GM08714 (cell line): ENCODE results near the gene P3H4.
"Not testable (repeated sequence)": the region's sequence is repeated elsewhere in the genome, so short reads cannot be mapped to it uniquely, and the experiment has no call there.

Experiments
- H3K4me3 ChIP-seq: fragments of 200-500 bp; sonication (Bioruptor generic); 2 replicates; pipeline ENCODE4 v1.5.1; 2014; ENCODE audit warnings: mild to moderate bottlenecking, low read length, inconsistent platforms
- ZNF274 ChIP-seq: IDR thresholded peaks from 2 replicates; pipeline ENCODE4 v1.6.1; 2012; ENCODE audit warnings: mild to moderate bottlenecking, low read depth, low read length

The P3H4 gene

DNA sequence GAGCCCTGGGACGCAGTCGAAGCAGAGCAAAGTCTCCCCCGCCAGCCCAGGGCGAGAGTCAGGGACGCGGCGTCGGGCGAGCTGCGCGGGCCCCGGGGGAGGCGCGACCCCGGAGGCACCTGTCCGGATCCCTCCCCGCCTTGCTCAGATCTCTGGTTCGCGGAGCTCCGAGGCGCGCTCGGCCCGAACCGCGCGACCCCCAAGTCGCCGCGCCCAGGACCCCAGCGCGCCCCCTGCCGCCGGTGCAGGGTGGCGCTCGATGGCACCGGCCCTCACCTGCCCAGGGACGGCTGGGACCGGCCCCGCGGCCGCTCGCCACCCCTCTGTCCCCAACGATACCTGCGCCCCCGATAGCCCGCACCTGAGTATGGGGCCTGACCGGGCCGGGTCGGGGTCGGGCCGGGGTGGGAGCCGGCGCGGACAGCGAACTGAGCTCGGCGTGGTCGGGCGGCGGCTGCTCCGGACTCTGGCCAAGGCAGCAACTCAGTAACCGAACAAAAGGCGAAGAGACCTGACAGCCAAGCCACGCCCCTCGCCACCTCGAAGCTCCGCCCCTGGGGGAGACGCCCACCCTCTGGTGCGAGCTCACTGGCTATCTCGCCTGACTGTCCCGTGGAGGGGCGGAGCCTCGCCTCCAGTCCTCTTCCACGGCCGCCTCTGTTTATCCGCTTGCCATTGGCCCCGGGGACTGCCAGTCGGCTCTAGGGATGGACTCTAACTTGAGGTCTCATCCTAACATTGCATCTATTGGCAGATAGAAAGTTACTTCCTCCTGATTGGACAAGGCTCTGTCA, 25.3 kb downstream of the P3H4 start, which contains the start of gene JUP:
TSS of gene JUP (minus strand) at position 485 of the 794 bp plus-strand sequence. CDS start 14,857 bp downstream, outside the sequence.
- H3K4me3 ChIP-seq, result peak within 1 kb of the TSS; percentile 40; the same call in 1 of the 2 replicates

DNA sequence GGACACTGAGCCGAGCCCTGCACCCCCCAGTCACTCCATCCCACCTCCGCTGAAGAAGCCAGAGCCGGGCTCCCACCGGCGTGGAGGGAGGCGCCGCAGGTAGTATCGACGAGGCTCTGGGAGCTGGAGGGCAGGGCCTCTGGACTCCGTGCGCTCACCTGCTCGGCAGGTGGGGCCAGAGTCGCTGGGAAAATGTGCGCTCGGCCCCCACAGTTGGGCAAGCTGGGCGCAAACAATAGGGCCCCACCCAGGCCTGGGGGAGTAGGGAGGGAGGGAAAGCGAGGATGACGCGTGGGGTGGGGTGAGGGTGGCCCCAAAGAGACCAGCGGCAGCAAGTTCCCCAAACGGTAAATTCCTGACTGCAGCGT, 25.9 kb downstream of the P3H4 start:
- peak overlapping the region; percentile 40; the same call in 1 of the 2 replicates for H3K4me3 ChIP-seq
- no peak for TF ChIP-seq ZNF274

More for the DNA sequence above, 25.3 kb downstream of the P3H4 start, which contains the start of gene JUP:
- no peak for TF ChIP-seq ZNF274

- H3K4me3 ChIP-seq, result peak overlapping the region; percentile 40; the same call in 1 of the 2 replicates
- TF ChIP-seq ZNF274, result no peak
These were observed 26.5 kb downstream of the P3H4 start for GRCh38 chr17:41785091-41785858.

GRCh38 chr17:41784207-41784744, 27.5 kb downstream of the P3H4 start:
- H3K4me3 ChIP-seq, result no peak overlapping the region
- no peak for TF ChIP-seq ZNF274

DNA sequence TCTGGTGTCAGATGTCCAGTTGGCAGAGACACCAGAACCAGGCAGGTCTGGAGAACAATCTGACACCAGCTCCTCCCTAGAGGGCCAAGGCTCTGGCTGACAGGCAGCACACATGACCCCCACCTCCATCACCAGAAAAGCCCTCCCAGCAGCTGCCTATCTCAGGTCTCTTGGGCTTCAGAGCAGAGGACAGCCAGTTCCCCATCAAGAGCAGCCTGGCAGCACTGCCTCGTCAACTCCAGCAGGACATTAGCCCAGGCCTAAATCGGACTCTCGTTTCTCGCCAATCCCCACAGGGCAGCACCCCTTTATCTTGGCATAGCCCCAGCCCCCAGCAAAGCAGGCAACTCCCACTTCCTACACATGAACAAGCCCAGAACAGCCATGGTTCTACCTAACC, 29.6 kb downstream of the P3H4 start:
- TF ChIP-seq ZNF274, result no peak
- H3K4me3 ChIP-seq, result no peak overlapping the region

DNA sequence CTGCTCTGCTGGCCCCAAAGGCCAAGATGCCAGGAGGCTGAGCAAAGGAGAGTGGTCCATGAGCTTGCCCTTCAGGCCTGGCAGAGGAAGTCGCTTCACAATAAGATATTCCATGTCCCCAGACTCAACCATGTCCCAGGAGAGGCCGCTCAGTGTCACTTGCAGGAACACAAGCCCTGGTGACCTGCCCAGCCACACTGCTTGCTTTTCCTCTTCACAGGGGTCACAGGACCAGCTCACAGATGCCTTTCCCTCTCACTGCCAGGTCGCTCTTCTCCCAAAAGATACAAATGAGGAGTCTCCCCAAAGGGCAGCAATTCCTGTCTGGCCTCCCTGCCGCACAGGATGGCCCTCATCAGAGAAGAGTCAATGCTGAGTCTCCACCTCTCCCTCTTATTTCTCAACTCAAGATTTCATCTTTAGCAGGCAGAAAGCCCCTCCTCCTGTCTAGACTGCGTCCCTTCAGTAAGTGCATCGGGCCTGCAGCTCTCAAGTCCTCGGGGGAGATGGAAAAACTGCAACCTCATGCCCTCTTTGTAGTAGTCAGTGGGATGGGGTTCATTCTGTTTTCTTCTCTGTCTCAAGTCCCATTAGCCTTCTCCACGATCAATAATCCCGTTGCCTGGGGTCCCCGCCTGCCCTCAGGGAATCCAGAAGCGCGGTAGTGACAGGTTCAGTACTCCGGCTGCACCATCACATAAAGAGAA, 30.2 kb downstream of the P3H4 start:
- TF ChIP-seq ZNF274, result no peak
- H3K4me3 ChIP-seq, result no peak overlapping the region

DNA sequence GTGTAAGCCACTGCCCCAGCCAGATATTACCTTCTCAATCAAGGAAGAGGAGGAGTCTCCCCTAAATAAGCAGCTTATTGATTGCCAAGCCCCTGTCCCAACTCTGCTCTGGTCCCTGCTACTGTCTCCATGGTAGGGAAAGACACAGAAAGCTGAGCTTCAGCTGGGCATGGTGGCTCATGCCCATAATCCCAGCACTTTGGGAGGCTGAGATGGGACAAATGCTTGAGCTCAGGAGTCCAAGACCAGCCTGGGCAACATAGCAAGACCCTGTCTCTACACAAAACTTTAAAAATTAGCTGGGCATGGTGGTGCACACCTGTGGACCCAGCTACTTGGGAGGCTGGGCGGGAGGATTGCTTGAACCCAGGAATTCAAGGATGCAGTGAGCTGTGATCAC, 31.8 kb downstream of the P3H4 start:
- TF ChIP-seq ZNF274, result no peak
- no peak overlapping the region for H3K4me3 ChIP-seq

DNA sequence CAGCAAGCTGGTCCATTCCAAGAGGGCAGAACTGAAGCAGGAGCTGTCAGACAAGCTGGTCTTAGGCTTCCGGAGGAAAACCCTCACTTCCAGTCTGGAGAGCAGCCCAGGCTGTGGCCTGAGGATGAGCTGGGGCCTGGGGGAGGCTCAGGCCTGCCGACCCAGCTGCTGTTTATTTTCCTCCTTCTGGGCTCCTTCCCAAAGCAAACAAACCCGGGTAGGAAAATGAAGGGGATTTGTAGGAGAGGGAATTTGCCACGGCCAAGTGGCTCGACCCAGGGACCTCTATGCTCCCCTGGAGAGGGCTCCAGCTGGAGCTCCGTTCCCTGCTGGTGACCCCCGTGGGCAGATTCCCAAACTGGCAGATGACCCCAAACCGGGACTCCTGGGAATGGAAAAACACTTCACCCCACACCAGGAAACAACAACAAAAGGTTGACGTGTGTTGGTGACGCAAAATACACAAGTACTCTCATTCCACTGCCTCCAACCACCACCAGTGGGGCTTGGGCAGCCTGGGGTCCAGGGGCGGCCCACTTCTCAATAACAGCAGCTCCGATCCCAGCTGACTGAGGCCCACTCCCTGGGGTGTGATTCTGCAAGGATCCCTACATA, 34.1 kb downstream of the P3H4 start:
- no peak for TF ChIP-seq ZNF274
- H3K4me3 ChIP-seq, result no peak overlapping the region

DNA sequence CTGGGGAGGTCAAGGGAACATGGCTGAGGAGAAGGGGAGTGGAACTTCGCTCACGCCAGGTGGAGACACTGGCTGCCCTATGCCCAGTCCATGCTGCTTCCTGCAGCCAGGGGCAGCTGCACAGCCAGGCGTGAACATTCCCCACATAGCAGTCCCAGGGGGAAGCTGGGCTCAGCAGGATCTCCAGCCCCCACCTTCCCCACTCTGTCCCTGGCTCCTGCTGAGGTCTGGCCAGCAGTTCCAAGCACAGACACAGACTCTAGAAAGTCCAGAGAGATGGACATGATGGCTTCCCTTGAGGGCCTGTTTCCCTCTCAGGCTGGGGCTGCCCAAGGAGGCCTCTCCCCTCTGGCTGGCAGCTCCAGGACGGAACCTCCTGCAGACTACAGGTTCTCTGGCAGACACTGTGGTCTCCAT, 34.6 kb downstream of the P3H4 start:
- no peak overlapping the region for H3K4me3 ChIP-seq
- no peak for TF ChIP-seq ZNF274

DNA sequence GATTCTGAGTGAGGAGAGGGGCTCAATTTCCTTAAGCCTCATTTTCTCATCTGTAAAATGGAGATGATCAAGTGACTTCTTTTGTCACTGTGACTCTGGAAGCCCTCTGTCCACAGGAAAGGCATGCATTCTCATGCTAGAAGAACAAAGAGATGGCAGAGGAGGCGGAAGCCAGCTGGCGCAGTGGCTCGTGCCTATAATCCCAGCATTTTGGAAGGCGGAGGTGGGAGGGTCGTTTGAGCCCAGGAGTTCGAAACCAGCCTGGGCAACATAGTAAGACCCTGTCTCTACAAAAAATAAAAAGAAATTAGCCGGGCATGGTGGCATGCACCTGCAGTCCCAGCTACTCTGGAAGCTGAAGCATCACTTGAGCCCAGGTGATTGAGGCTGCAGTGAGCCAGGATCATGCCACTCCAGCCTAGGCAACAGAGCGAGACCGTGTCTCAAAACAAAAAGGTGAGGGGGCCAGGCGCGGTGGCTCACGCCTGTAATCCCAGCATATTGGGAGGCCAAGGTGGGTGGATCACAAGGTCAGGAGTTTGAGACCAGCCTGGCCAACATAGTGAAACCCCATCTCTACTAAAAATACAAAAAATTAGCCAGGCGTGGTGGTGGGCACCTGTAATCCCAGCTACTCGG, 35.4 kb downstream of the P3H4 start:
- not testable (repeated sequence) for H3K4me3 ChIP-seq

DNA sequence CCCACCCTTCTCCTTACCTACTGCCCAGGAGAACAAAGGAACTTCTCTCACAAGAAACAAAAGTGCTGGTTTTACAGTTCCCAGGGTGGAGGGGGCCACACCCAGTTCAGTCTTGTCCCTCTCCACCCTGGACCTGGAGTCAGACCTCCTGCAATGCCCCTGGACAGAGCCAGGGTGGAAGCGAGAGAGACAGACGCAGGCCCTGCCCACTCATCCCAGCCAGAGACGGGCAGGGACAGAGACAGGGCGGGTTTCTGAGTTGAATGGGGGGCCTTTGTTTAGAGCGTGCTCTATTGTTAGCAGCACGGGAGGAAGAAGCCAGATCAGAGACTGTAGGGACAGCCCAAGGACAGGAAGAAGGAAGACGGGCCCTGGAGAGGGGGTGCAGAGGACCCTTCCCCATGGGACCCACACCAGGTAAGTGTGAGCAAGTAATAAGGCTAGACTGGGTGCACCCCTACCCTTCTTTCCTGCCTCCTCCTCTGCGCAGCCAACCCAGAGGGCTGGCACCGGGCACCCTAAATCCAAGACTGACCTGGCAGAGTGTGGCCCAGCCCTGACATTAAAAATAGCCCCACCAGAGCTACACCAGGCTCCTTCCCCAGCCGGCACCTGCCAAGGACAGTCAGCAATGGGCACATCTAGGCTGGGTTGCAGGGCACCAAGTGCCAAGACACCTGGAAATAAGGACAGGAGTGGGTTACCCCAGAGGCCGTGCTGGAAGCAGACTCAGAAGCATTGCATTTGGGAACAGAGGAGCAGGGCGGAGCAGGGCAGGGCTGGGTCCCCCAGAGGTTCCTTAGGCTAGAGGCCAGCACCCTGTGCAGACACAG, 36.1 kb downstream of the P3H4 start:
- H3K4me3 ChIP-seq, result no peak overlapping the region
- no peak for TF ChIP-seq ZNF274

GRCh38 chr17:41773731-41774193, 38.0 kb downstream of the P3H4 start:
- TF ChIP-seq ZNF274, result no peak
- no peak overlapping the region for H3K4me3 ChIP-seq
